ENCODE measurements around the gene ZNF672. TPM values are rescaled to one million over a fixed set of nuclear protein-coding genes. Genes with fewer than 3 reads are reported as not detected.

Gene ZNF672
- total RNA-seq, 2 experiments from 2014 or later: 51.0 to 53.6 TPM

- DNase-seq: peak; percentile 68
- H3K27ac Mint-ChIP-seq: peak overlapping the region; percentile 97
- peak overlapping the region; percentile 94 for H3K4me3 Mint-ChIP-seq
- POLR2A ChIA-PET: interaction anchor here (0.7 to 4.1 kb wide), 10 partner anchors 14 to 47 kb away, joined by 3 to 74 read pairs (median 6); partner anchors contain the start of genes PGBD2, SH3BP5L and ZNF672
- ATAC-seq (ENCODE audit: low read depth): peak; percentile 29
- peaks cover 3% of the 10 kb centered on the region for H3K27me3 Mint-ChIP-seq
- H3K9me3 Mint-ChIP-seq: no peaks in the 10 kb centered on the region
- peaks cover 20% of the 10 kb centered on the region for H3K36me3 Mint-ChIP-seq
- peaks cover 40% of the 10 kb centered on the region for H3K4me1 Mint-ChIP-seq
These were observed 20.3 kb downstream of the ZNF672 start for GRCh38 chr1:248858096-248858890.

GRCh38 chr1:248858891-248859889, 21.2 kb downstream of the ZNF672 start, which contains the start of gene ZNF692:
Gene ZNF692, minus strand, starts transcription at chr1:248859085. Its CDS starts 776 bp downstream, at chr1:248858309.
- DNase-seq (peak; percentile 98), ATAC-seq (ENCODE audit: low read depth) (peak; percentile 84)
- Mint-ChIP-seq H3K27ac (peak within 1 kb of the TSS; percentile 97), H3K9me3 (no peaks in the 10 kb centered on the region), H3K4me1 (peaks cover 45% of the 10 kb centered on the region), H3K27me3 (peaks cover 3% of the 10 kb centered on the region), H3K36me3 (peaks cover 16% of the 10 kb centered on the region), H3K4me3 (peak within 1 kb of the TSS; percentile 94)
- POLR2A ChIA-PET: interaction anchor here (0.7 to 4.1 kb wide), 12 partner anchors 14 to 57 kb away, joined by 3 to 74 read pairs (median 6); partner anchors contain the start of genes PGBD2, SH3BP5L and ZNF672

GRCh38 chr1:248860007-248860406, 22.0 kb downstream of the ZNF672 start:
- H3K4me3 Mint-ChIP-seq: peak overlapping the region; percentile 94
- no peak for DNase-seq
- POLR2A ChIA-PET: interaction anchor here (1.6 to 4.1 kb wide), 6 partner anchors 13 to 35 kb away, joined by 5 to 74 read pairs (median 8); partner anchors contain the start of genes SH3BP5L and ZNF672
- peaks cover 11% of the 10 kb centered on the region for H3K36me3 Mint-ChIP-seq
- peak overlapping the region; percentile 97 for H3K27ac Mint-ChIP-seq
- no peaks in the 10 kb centered on the region for H3K9me3 Mint-ChIP-seq
- ATAC-seq (ENCODE audit: low read depth): no peak
- peaks cover 3% of the 10 kb centered on the region for H3K27me3 Mint-ChIP-seq
- peaks cover 46% of the 10 kb centered on the region for H3K4me1 Mint-ChIP-seq

GRCh38 chr1:248861616-248862015, 23.6 kb downstream of the ZNF672 start:
- no peak for ATAC-seq (ENCODE audit: low read depth)
- H3K36me3 Mint-ChIP-seq: peaks cover 2% of the 10 kb centered on the region
- H3K4me1 Mint-ChIP-seq: peaks cover 37% of the 10 kb centered on the region
- no peaks in the 10 kb centered on the region for H3K9me3 Mint-ChIP-seq
- H3K27ac Mint-ChIP-seq: no peak overlapping the region
- DNase-seq: no peak
- H3K27me3 Mint-ChIP-seq: peaks cover 5% of the 10 kb centered on the region
- no peak overlapping the region for H3K4me3 Mint-ChIP-seq
- POLR2A ChIA-PET: interaction anchor here (1.0 to 3.9 kb wide), 3 partner anchors 12 to 24 kb away, joined by 3 to 20 read pairs (median 12); partner anchors contain the start of gene ZNF672

- Mint-ChIP-seq H3K4me3 (peak overlapping the region; percentile 92), H3K27ac (peak overlapping the region; percentile 87), H3K36me3 (peaks cover 2% of the 10 kb centered on the region), H3K4me1 (peaks cover 30% of the 10 kb centered on the region), H3K9me3 (no peaks in the 10 kb centered on the region), H3K27me3 (peaks cover 5% of the 10 kb centered on the region)
- POLR2A ChIA-PET: interaction anchor here (0.8 to 3.9 kb wide), 3 partner anchors 11 to 37 kb away, joined by 4 to 20 read pairs (median 12); partner anchors contain the start of genes SH3BP5L and ZNF672
- no peak for DNase-seq
- ATAC-seq (ENCODE audit: low read depth): peak; percentile 15
These were observed 24.6 kb downstream of the ZNF672 start for GRCh38 chr1:248862695-248862997.

GRCh38 chr1:248862998-248863881, 25.2 kb downstream of the ZNF672 start:
- DNase-seq: peak; percentile 84
- Mint-ChIP-seq H3K27me3 (peaks cover 5% of the 10 kb centered on the region), H3K4me3 (peak overlapping the region; percentile 92), H3K36me3 (peaks cover 2% of the 10 kb centered on the region), H3K4me1 (peaks cover 29% of the 10 kb centered on the region), H3K27ac (peak overlapping the region; percentile 87), H3K9me3 (no peaks in the 10 kb centered on the region)
- peak; percentile 72 for ATAC-seq (ENCODE audit: low read depth)
- POLR2A ChIA-PET: interaction anchor here (0.8 to 3.9 kb wide), 3 partner anchors 10 to 37 kb away, joined by 4 to 20 read pairs (median 12); partner anchors contain the start of genes SH3BP5L and ZNF672

- ATAC-seq (ENCODE audit: low read depth): no peak
- POLR2A ChIA-PET: interaction anchor here (1.3 to 2.8 kb wide), 2 partner anchors 14 to 35 kb away, joined by 7 to 17 read pairs; partner anchors contain the start of genes ZNF672 and ZNF692
- Mint-ChIP-seq H3K27ac (no peak overlapping the region), H3K27me3 (peaks cover 12% of the 10 kb centered on the region), H3K4me1 (peaks cover 15% of the 10 kb centered on the region), H3K36me3 (peaks cover 4% of the 10 kb centered on the region), H3K9me3 (no peaks in the 10 kb centered on the region), H3K4me3 (peak overlapping the region; percentile 25)
- no peak for DNase-seq
These were observed 33.9 kb downstream of the ZNF672 start for GRCh38 chr1:248871837-248872401.

- Mint-ChIP-seq H3K4me3 (peak overlapping the region; percentile 94), H3K9me3 (no peaks in the 10 kb centered on the region), H3K36me3 (peaks cover 4% of the 10 kb centered on the region), H3K27me3 (peaks cover 12% of the 10 kb centered on the region), H3K4me1 (peaks cover 15% of the 10 kb centered on the region), H3K27ac (peak overlapping the region; percentile 94)
- peak; percentile 37 for ATAC-seq (ENCODE audit: low read depth)
- peak; percentile 62 for DNase-seq
- POLR2A ChIA-PET: interaction anchor here (1.1 to 2.8 kb wide), 7 partner anchors 10 to 47 kb away, joined by 4 to 20 read pairs (median 7); partner anchors contain the start of genes PGBD2, SH3BP5L, ZNF672 and ZNF692
These were observed 34.9 kb downstream of the ZNF672 start for GRCh38 chr1:248872752-248873408.

GRCh38 chr1:248873409-248873992, 35.5 kb downstream of the ZNF672 start:
- H3K9me3 Mint-ChIP-seq: no peaks in the 10 kb centered on the region
- H3K27ac Mint-ChIP-seq: peak overlapping the region; percentile 94
- ATAC-seq (ENCODE audit: low read depth) (peak; percentile 84), DNase-seq (peak; percentile 93)
- H3K4me3 Mint-ChIP-seq: peak overlapping the region; percentile 94
- POLR2A ChIA-PET: interaction anchor here (1.1 to 2.8 kb wide), 7 partner anchors 11 to 48 kb away, joined by 4 to 20 read pairs (median 7); partner anchors contain the start of genes PGBD2, SH3BP5L, ZNF672 and ZNF692
- peaks cover 15% of the 10 kb centered on the region for H3K4me1 Mint-ChIP-seq
- H3K36me3 Mint-ChIP-seq: peaks cover 4% of the 10 kb centered on the region
- peaks cover 12% of the 10 kb centered on the region for H3K27me3 Mint-ChIP-seq

GRCh38 chr1:248873993-248874533, 36.0 kb downstream of the ZNF672 start:
- POLR2A ChIA-PET: interaction anchor here (1.1 to 2.8 kb wide), 6 partner anchors 11 to 48 kb away, joined by 4 to 20 read pairs (median 8); partner anchors contain the start of genes SH3BP5L, ZNF672 and ZNF692
- DNase-seq (peak; percentile 86), ATAC-seq (ENCODE audit: low read depth) (peak; percentile 56)
- H3K9me3 Mint-ChIP-seq: no peaks in the 10 kb centered on the region
- H3K27me3 Mint-ChIP-seq: peaks cover 10% of the 10 kb centered on the region
- peaks cover 4% of the 10 kb centered on the region for H3K36me3 Mint-ChIP-seq
- H3K27ac Mint-ChIP-seq: peak overlapping the region; percentile 94
- peaks cover 15% of the 10 kb centered on the region for H3K4me1 Mint-ChIP-seq
- H3K4me3 Mint-ChIP-seq: peak overlapping the region; percentile 94

All from activated naive CD8-positive, alpha-beta T cell treated with anti-CD3 and anti-CD28 coated beads, Interleukin-2, amount 10 ng/mL, durations not matched to agents 7 days and 5 days (primary cell).